Activated naive CD4-positive, alpha-beta T cell (primary cell): ENCODE measurements around the gene KNOP1.
A peak's percentile ranks its signal among the peaks of the same experiment; 100 is the strongest.

Experiments used
- DNase-seq, 4 experiments: peaks; one replicate each; lab custom pipeline; 2025; lab: John Stamatoyannopoulos, UW

Gene KNOP1, protein sequence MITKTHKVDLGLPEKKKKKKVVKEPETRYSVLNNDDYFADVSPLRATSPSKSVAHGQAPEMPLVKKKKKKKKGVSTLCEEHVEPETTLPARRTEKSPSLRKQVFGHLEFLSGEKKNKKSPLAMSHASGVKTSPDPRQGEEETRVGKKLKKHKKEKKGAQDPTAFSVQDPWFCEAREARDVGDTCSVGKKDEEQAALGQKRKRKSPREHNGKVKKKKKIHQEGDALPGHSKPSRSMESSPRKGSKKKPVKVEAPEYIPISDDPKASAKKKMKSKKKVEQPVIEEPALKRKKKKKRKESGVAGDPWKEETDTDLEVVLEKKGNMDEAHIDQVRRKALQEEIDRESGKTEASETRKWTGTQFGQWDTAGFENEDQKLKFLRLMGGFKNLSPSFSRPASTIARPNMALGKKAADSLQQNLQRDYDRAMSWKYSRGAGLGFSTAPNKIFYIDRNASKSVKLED

DNA sequence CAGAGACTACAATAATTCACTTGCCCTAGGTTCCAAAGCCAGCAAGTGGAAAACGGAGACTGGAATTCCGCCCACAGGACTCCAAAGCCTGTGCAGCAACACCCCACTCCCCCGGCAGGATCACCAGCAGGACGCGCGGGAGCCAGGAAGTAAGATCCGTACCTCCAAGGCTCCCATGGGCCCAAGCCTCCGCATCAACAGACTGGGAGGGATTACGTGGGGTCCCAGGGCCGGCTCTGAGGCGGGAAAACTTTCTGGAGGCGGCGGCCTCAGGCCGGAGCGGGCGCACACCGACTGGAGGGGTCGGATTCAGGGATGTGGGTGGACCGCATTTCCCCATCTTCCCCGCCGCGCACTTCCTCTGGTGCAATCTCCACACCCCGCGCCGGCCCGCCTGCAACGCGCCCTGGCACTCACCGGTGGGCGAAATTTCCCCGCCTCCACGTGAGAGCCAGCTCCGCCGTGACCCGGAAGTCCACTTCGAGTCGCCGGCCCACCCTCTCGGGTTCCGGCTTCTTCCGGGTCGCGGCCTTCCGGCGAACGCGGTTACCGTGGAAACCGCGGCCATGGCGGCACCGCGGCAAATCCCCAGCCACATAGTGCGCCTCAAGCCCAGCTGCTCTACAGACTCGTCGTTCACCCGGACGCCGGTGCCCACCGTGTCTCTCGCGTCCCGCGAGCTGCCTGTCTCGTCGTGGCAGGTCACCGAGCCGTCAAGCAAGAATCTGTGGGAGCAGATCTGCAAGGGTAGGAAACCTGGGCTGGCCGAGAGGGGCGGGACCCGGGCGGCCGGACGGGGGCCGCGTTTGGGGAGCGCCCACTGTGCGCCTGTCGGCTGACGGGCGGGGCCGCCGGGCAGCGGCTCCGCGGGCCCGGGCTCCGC lies at the start of gene KNOP1, which contains the start of gene IQCK:
Gene KNOP1 (minus strand): TSS at position 487 of the 883 bp plus-strand sequence. CDS start 3,192 bp downstream, outside the sequence.
Gene IQCK (plus strand): TSS at position 531 of the 883 bp plus-strand sequence. CDS start 36 bp downstream, at position 567.
- DNase-seq: peak; percentile 75 to 80 (median 76)

DNA sequence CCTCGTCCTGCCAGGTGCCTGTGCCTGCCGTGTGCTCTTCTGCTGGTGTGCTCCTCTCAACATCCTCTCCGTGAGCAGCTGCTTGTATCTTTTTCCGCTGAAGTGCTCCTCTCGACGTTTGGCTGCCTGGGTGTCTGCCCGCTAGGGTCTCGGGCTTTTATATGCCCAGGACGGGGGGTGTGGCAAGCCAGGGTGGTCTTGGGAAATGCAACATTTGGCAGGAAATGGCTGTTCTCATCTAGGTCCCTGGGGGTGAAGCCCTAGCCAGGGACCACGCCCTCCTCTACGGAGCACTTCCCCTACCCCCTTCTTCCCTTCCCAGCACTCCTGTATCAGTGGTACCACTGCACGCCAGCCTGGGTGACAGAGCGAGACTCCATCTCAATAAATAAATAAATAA lies 49.5 kb upstream of the KNOP1 start:
- DNase-seq: no peak

DNA sequence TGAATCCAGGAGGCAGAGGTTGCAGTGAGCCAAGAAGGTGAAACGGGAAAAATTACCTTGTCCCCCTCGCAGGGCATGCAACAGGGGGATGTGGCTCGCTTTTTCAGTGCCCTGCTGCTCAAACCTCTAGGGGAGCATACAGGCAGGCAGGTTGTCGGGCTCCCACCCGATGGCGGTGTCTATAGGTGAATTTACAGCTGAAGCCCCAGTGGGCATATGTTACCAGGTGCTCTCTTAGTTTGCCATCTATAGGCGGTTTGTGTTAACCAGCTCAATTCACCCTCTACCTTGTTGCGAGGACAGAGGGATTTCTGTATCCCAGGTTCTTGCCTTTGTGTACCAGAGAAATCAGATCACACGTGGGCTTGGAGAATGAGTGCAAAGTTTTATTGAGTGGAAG lies 49.0 kb upstream of the KNOP1 start:
- DNase-seq: no peak

DNA sequence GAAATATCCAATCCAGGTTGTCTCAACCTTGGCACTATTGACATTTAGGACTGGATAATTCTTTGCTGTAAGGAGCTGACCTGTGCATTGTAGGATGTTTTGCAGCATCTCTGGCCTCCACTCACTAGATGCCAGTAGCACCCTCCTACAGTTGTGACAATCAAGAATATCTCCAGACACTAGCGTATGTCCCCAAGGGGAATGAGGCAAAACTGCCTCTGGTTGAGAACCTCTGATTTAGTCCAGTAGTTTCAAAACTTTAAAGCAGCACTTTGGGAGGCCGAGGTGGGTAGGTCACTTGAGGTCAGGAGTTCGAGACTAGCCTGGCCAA lies 48.5 kb upstream of the KNOP1 start:
- DNase-seq: no peak

DNA sequence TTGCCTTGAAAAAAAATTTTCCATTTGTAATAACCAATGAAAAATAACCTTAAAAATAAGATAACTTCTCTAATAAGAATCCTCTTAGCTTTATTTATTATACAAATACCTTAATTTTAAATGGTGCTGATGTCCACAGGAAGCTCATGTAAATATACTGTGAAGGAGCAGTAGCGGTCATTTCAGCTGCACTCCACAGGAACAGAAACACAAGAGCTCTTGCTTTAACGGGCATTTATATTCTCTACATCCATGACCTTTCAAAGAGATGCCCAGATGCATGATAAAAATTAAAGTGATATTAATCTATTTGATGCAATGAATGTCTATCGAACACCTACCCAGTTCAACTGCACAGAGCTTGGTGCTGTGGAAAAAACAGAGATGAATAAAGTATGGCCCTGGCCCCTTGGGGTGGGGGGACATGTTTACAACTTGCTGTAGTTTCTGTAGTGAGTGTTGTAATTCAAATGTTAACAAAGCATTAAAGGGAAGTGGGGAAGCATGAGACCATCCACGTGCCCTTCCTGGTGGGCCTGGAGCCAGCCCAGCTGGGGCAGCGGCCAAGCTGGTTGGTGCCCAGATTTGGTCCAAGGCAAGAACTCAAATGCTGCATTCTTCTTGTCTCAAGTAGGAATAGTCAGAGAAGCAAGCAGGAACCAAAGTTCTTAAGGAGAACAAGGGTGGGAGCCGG lies 48.0 kb upstream of the KNOP1 start:
- no peak for DNase-seq

DNA sequence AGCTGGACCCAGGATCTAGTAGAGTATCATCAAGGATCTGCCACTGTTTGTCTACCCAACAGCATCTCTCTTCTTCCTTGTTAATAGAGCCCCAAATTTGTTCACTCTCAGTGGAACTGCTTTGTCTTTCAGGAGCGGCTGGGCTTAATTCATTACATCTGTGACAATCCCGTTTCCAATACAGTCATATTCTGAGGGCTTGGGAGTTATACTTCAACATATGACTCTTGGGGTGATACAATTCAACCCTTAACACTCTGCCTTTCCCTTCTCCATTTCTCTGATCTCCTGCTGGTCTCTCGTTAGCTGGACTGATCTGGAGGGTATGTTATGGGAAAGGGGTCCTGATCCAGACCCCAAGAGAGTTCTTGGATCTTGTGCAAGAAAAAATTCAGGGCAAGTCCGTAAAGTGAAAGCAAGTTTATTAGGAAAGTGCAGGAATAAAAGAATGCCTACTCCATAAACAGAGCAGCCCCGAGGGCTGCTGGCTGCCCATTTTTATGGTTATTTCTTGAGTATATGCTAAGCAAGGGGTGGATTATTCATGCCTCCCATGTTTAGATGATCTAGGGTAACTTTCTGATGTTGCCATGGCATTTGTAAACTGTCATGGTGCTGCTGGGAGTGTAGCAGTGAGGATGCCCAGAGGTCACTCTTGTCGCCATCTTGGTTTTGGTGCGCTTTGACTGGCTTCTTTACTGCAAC lies 42.5 kb upstream of the KNOP1 start:
- no peak for DNase-seq

DNA sequence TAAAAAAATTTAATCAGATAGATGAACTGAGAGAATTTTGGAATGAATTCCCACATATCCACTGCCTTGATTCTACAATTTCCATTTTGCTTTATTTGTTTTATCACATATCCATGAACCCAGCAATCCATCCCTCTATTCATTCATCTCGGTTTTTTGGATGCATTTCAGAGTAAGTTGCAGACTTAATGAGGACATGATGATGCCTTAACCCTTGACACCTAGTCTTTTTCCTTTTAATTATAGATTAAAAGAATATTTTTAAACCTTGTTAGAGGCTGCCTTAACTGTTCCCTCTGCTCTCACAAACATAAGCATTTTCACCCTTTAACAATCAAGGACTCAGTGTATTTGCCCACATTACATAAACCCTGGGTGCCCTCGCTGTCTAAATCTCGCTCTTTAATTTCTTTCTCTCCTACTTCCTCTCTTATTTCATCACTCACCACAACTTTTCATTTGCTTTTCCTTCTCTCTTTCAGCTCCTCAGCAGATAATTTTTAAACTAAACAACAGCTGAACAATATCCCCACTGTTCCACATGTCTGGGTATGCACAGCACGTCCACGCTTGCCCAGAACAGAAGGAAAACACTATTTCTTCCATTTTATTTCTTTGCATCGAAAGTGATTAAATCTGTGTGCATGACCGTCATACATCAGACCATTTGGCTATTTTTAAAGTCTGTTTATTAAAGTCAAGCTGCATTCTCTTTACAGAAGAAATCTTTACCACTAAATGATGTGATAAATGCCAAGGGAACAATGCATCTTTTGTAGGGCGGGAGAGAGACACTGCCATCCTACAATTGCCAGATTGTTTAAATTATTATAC lies 40.0 kb upstream of the KNOP1 start:
- no peak for DNase-seq

DNA sequence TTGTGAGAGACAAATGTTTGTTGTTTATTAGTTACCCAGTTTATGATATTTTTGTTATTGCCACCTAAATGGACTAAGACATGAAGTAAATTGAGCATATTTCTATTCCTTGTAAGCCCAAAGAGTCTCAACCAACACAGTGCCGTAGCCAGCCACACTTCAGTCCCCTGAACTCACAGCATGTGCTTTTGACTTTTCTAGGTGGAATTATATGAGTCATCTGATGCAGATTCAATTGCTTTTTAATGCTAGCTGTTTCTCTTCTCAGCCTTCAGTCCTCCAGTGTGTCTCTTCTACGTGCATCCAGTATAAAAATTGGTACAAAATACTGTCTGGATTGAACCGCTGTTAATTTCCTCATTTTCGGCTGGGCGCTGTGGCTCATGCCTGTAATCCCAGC lies 39.0 kb upstream of the KNOP1 start:
- DNase-seq: no peak

DNA sequence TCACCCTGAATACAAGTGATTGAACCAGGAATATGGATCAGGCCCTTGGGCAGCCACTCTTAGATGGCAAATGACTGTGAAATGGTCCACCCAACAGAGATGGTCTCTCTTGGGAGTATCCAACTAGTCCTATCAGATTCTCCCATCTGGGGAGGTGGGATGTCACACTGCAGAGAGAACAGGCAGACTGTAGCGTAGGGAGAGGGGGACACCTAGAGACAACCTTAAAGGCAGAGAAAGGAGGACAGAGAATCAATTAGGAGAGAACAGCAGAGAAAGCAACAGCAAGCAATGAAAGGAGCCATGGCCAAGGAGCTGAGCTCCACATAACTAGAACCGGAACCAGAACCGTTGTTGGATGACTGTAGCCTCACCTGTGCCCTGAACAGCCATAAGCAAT lies 37.2 kb upstream of the KNOP1 start:
- no peak for DNase-seq

DNA sequence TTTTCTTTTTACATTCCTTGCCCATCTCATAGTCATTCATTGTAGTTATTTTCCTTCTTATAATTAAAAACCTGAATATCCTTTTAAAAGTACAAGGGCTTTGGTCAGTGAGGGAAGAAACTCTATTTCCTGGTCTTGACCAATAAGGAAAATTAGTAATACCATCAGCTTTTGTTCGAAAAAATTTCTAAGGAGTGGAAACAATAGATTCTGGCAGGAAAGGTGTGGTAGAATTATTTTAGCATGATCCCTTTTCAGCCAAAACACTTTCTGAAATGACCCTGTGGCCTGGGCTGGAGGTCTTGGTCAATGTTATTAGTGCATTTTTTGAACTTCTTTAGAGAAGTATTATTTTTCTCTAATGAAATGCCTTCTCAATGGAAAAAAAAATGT lies 36.6 kb upstream of the KNOP1 start:
- no peak for DNase-seq

DNA sequence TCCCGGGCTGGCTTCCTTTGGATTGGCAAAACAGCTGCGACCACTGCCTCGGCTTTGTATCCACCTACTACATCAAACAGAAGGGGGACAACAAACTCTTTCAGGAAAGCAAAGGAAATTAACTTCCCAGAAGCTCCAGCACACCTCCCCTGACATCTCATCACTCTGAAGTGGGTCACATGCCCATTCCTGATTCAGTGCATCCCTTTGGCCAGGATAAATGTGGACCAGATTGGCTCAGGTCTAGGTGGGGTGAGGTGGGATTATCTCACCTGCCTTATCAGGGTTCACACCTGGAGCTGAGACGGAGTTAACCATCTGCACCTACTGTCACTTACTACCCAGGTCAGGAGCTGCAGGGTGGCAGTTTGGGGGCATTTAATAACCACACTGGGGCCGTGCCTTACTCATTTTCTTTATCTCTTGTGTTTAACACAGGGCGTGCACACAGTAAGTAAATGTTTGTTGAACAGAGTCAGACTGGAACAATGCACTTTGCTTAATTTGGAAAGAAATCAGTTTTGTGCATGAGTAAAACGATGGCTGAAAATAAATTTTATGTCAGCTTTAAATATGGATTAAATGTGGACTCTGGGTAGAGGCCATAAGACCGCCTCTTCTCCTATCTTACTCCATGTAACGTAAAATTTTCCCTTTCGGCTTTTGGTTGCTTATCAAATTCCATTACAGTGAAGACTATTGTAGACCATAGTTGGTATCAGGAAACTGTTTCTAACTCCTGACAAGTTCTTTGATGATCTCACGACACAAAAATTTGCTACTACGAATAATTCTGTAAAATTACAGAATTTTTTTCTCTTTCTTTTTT lies 36.0 kb upstream of the KNOP1 start:
- no peak for DNase-seq

DNA sequence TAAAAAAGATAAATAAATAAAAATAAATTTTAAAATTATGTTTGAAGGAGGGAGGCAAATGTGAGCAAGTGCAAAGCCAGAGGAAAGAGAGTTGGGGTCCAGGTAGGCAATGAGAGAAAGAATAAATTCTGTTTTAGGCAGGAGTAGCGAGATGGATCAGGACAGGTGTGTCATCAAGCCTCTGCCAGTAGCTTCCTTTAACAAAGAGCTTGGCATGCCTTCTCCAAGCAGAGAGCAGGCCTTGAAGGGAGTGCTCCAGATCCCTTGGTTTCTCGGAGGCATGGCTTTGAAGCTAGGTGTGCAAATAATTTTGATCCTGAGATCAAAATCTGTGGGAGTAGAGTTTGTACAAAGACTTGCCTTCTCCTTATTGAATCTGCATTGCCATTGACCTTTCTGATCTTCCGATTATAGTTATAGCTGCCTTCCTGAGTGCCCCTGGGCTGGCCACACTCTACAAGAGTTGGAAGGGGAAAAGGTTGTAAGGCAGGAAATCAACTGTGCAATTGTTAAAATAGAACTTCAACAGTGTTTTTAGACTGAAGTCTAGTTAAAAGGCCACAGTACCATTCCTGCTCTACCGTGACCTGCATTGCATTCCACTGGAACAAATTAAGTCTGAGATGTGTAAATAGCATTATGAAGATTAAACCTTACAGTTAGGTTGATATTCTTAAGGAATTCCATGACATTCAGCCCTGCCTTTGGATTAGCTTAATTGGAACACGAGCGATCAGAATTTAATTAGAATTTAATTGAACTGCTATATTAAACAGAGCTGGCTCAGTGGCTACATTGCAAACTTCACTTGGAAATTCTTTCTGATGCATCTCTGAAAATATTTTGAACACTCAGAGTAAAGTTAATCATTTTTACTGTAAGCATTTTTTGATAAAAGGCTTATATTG lies 33.7 kb upstream of the KNOP1 start:
- DNase-seq: no peak

DNA sequence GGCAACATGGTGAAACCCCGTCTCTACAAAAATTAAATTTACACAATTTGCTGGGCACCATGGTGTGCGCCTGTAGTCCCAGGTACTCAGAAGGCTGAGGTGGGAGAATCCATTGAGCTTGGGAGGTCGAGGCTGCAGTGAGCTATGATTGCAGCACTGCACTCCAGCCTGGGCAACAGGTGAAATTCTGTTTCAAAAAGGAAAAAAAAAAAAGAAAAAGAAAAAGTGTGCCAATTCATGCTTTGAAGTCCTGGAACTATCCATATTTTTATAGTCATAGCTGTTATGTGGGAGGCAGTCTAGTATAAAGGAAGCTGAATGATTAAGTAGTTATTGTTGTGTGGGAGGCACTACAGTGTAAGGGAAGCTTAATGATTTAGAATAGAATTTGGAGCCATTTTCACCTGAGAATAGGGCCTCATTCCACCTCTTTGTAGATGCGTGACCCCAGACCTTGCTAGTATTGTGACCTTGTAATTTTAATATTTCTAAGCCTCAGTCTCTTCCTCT lies 31.6 kb upstream of the KNOP1 start:
- no peak for DNase-seq

DNA sequence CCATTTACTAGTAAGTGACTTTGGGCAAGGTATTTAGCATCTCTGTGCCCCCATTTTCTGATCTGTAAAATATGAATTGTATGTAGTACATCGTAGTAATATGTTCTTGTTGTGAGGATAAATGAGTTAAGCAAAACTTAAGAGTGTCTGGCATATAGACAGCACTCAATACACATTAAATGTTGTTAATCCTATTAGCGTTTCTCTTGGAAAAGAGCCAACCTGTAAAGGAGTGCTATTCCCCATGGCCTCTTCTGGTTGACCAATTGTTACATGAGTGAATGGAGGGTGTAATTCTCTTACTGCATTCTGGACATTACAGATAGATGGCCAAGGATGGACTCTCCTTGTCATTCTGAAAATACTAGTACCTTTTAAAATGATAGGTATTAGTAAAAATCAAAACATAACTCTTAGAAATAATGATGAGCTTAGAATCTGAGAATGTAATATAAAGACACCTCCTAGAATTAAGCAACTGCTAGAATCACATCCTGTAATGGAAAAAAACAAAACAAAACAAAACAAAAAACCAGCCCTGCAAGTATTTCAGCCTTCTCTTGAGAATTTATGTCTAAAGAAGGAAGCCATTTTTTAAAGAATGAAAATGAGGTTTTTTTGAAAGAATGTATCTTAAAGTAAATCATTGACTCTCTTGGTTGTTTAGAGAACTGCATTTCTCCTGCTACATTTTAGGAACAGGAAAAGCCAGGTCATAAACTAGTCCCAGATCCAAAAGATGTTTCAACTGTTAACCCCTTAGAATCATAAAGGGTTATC lies 30.6 kb upstream of the KNOP1 start:
- no peak for DNase-seq

DNA sequence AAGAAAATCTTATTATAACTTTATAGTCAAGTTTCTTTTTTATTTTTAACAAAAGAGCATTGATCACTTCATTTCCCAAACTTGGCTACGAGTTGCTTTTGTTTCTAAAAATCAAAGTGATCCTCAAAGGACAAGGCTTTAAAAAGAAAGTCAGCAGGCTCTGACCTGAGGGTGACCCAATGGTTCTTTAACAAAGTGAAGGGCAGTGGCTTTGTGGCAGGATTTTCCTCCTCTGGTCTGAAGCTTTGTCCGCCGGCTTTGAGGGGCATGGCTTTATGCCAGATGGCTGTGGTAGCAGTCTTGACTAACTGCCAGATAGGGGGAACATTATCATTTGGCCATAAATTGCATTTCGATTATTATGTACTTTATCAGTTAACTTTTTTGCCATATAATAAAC lies 28.5 kb upstream of the KNOP1 start:
- DNase-seq: no peak

DNA sequence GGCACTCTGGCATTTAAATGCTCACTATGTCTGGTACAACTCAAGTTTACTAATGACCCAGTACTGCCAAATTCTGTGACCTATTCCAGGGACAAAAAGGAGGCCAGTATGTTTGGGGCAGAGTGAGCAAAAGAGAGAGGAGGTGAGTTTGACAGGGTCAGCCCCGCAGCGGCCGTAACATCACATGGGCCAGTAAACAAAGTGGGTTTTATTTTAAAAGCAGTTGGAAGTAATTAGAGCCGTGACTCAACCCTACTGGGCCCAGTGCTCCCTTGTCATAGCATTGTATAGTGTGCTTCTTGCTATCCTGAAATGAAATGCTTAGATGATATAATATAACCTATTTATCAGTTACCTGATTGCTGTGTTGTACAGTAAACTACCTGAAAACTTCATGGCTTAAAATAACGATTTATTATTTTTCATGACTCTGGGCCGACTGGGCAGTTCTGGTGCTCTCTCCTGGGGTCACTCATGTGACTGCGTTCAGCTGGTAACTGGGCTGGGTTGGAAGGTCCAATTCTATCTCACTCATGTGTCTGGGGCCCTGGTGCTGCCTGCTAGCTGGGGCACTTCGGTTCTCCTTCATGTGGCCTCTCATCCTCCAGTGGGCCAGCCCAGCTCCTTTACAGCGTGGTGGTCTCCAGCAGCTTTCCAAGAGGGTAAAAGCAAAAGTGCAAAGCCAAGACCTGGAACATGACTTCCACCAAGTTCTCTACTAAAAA lies 27.4 kb upstream of the KNOP1 start:
- DNase-seq: no peak

DNA sequence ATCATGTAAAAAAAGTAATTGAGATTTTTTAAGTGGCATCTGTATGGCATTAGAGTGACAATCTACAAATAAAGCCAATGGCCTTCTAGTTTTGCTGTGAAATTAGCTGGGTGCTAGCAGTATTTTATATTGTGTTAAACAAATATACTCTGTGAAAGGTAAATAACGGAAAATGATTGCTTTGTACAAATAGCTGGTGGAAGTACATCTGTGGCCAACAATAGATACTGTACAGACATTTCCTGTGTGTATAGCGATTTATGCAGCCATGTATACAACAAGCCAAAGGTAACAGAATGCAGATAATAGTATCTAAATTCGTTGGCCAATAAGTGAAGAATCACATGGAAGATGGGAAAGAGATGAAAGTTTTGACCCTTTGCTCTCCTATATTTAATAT lies 26.6 kb upstream of the KNOP1 start:
- no peak for DNase-seq
